Measurements from ENCODE around the gene EDEM2. TPM values are rescaled to one million over a fixed set of nuclear protein-coding genes. Genes with fewer than 3 reads are reported as not detected.
"Not testable (repeated sequence)": the region's sequence is repeated elsewhere in the genome, so short reads cannot be mapped to it uniquely, and the experiment has no call there.

EDEM2 gene
- total RNA-seq, 1 experiment from 2014 or later, result 34.7 TPM

- Histone ChIP-seq H3K4me1 (ENCODE audit: control insufficient read depth, insufficient read depth, low read length) (no peaks in the 10 kb centered on the region; the same call in 1 of the 2 replicates), H3K36me3 (ENCODE audit: control insufficient read depth, insufficient read depth, low read length) (peaks cover 10% of the 10 kb centered on the region), H3K27ac (ENCODE audit: low read length) (no peak overlapping the region), H3K4me3 (ENCODE audit: low read depth in 2 of 2, low read length in 2 of 2) (no peak overlapping the region), H3K27me3 (ENCODE audit: control insufficient read depth, insufficient read depth, low read length) (no peaks in the 10 kb centered on the region), H3K9me3 (ENCODE audit: control insufficient read depth, insufficient read depth, low read depth, low read length) (no peaks in the 10 kb centered on the region)
- CTCF ChIA-PET, result no interaction called here
- BruUV-seq (replicated peaks), result no TSS peak
- no peak for TF ChIP-seq POLR2AphosphoS5 (IDR thresholded peaks at IDR 0.05; ENCODE audit: low read depth, low read length)
- DNase-seq (ENCODE audit: low read depth, low spot score) (no peak), ATAC-seq (no peak)
- POLR2A ChIA-PET, result no interaction called here
- in situ Hi-C loops (cut with HindIII; ENCODE audit: low pct_unique_long_range_greater_than_20kb, low sequenced_read_pairs), result no loop called here
- intact Hi-C loops (cut with micrococcal nuclease; ENCODE audit: unreplicated experiment), result no loop called here
These were observed 69.3 kb downstream of the EDEM2 start for GRCh38 chr20:35077872-35078271.

- DNase-seq (ENCODE audit: low read depth, low spot score) (no peak), ATAC-seq (no peak)
- no peaks in the 10 kb centered on the region for H3K9me3 ChIP-seq (ENCODE audit: control insufficient read depth, insufficient read depth, low read depth, low read length)
- intact Hi-C loops (cut with micrococcal nuclease; ENCODE audit: unreplicated experiment), result no loop called here
- BruUV-seq (replicated peaks), result no TSS peak
- in situ Hi-C loops (cut with HindIII; ENCODE audit: low pct_unique_long_range_greater_than_20kb, low sequenced_read_pairs), result no loop called here
- H3K4me3 ChIP-seq (ENCODE audit: low read depth in 2 of 2, low read length in 2 of 2), result no peak overlapping the region
- POLR2A ChIA-PET, result no interaction called here
- H3K27ac ChIP-seq (ENCODE audit: low read length), result no peak overlapping the region
- H3K27me3 ChIP-seq (ENCODE audit: control insufficient read depth, insufficient read depth, low read length), result no peaks in the 10 kb centered on the region
- CTCF ChIA-PET, result no interaction called here
- H3K36me3 ChIP-seq (ENCODE audit: control insufficient read depth, insufficient read depth, low read length), result peaks cover 10% of the 10 kb centered on the region
- H3K4me1 ChIP-seq (ENCODE audit: control insufficient read depth, insufficient read depth, low read length), result no peaks in the 10 kb centered on the region; the same call in 1 of the 2 replicates
- no peak for TF ChIP-seq SIN3A (IDR thresholded peaks at IDR 0.05; ENCODE audit: borderline replicate concordance, insufficient read depth, low read depth, low read length)
- TF ChIP-seq CTCF (IDR thresholded peaks at IDR 0.05), result no peak
- TF ChIP-seq POLR2AphosphoS5 (IDR thresholded peaks at IDR 0.05; ENCODE audit: low read depth, low read length), result no peak
- TF ChIP-seq REST (IDR thresholded peaks at IDR 0.05; ENCODE audit: insufficient read depth in 1 of 2, low read depth in 2 of 2, low read length in 1 of 2), result no peak
- no peak for TF ChIP-seq TCF7L2 (IDR thresholded peaks at IDR 0.05; ENCODE audit: low read depth, low read length)
These were observed 69.8 kb downstream of the EDEM2 start for GRCh38 chr20:35077341-35077740.

GRCh38 chr20:35071436-35072153 is 75.5 kb downstream of the EDEM2 start:
- H3K9me3 ChIP-seq (ENCODE audit: control insufficient read depth, insufficient read depth, low read depth, low read length); ATAC-seq; H3K4me1 ChIP-seq (ENCODE audit: control insufficient read depth, insufficient read depth, low read length); H3K27me3 ChIP-seq (ENCODE audit: control insufficient read depth, insufficient read depth, low read length); H3K27ac ChIP-seq (ENCODE audit: low read length); POLR2A ChIA-PET; H3K36me3 ChIP-seq (ENCODE audit: control insufficient read depth, insufficient read depth, low read length); CTCF ChIA-PET; in situ Hi-C loops (cut with HindIII; ENCODE audit: low pct_unique_long_range_greater_than_20kb, low sequenced_read_pairs); DNase-seq (ENCODE audit: low read depth, low spot score); H3K4me3 ChIP-seq (ENCODE audit: low read depth in 2 of 2, low read length in 2 of 2); BruUV-seq (replicated peaks); intact Hi-C loops (cut with micrococcal nuclease; ENCODE audit: unreplicated experiment): not testable (repeated sequence)

All from Panc1 (cell line).